HG03432 (cell line): ENCODE measurements around the gene BAIAP3.
"Not testable (repeated sequence)": the region's sequence is repeated elsewhere in the genome, so short reads cannot be mapped to it uniquely, and the experiment has no call there.

Source experiments
- ATAC-seq: cut with Tn5 transposase; IDR thresholded peaks from one replicate; pipeline ENCODE4 v1.9.1; 2021; ENCODE audit warnings: mild to moderate bottlenecking, moderate library complexity; ENCODE audit not compliant: unreplicated experiment

BAIAP3 gene

DNA sequence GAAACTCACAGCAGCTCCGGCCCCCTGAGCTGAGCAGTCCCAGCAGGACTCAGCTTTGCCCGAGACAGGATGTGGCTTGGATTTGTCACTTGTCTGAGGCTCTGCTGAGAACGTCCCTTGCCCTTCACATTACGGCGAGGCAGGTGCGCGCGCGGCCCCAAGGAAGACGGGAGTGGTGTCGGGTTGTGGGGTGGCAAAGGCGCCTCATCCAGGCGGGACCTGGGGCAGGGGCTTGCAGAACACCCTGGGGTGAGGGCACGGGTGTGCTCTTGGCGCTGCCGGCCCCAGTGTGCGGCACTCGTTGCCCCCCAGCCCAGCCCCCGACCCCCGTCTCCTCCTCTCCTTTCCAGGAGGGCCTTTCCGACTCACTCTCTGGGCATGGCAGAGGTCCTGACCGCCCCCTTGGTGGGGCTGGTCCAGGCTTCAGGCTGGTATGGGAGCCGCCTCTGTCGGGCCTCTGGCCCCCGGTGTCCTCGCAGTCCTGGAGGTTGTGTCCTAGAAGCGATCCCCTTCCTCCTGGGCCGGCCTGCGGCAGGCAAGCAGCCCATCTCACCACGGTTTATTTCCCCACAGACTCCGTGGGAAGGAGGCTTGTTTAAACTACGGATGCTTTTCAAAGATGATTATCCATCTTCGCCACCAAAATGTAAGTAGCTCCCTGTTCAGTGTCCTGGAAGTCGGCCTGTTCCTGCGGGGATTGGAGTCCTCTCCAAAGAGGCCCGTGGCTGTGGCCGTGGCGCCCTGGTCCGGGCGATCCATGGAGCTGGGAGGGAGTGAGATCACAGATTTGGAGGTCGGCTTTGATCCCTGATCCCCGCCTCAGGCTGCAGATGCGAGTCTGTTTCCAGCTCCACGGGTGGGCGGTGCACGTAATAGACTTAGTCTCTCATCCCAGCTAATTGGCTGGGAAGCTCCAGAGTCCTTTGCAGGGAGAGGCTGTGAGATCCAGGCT is 18.1 kb upstream of the BAIAP3 start:
- no peak for ATAC-seq

DNA sequence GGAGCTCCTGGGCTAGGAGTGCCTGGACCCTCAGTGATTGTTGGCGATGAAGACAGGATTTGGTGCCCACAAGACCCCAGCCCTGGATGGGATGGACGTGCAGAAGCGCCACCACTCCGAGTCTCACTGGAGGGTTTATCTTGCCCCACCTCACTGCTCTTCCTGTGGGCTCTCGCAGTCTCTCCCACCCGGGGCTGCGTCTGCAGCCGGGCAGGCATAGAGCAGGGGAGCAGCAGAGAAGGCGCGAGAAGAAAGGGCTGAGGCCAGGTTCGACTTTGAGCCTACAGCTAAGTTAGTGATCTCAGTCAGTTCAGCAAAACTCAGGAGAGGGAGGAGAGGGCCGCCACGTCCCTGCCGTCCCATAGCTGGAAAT is 17.4 kb upstream of the BAIAP3 start:
- ATAC-seq, result no peak

DNA sequence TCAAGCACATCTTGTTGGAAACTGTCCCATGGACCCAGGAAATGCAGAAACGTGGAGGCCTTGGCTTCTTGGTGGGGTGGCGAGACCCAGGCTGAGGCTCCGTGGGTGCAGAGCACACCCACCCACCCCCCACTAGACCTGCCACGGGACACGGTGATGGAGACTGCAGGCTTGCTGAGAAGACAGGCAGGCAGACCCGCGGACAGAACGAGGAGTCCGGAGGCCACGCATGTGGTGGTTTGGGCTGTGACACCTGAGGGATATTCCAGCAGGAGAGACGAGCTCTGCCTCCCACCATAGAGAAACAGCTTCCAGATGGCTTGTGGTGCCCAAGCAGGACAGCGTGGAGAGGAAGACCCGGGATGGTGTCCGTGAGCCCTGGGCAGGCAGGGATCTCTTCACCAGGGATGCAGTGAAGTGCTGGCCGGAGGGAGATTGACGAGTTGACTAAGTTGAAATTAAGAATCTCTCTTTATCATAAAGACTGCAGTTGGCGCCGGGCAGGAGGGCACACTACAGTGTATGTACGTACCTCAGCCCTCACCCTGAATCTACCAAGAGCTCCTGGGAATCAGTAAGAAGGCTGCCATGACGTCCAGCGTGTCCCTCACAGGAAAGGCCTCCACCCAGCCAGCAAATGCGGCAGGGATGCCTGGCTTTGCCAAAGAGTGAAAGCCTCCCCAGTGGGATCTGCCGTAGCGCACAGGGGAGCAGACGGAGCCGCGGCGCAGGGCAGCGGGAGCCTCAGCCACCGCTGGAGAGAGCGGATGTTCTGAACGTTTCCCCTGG is 15.8 kb upstream of the BAIAP3 start:
- no peak for ATAC-seq

DNA sequence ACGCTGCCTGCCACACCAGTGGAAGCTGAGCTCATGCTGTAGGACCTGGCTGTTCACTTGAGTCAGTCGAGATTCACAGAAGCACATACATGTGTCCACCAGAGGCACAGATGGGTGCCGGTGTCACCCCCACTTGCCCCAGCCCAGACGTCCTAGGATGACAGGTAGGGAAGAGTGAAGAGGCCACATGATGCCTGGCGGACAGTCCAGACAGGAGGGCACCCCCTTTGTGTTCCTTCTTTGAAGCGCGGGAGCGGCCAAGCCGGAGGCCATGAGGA is 15.2 kb upstream of the BAIAP3 start:
- ATAC-seq, result no peak

DNA sequence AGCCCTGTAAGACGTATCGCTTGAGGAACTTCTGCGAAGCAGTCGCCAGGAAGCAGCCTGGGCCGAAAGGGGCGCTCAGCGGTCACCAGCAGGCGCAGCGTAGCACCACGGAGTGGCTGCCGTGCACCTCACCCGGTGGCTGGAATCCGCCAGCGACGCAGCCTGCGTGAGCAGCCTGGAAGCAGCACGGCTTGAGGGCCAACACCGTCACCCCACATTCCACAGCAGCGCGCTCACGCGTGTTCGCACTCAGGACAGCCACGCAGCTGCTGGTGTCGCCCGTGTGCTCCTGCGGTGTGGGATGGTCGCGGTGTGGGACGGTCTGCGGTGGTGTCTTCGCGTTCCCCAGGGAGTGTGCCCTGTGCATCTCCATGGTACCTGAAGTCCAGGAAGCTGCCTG is 14.4 kb upstream of the BAIAP3 start:
- no peak for ATAC-seq

DNA sequence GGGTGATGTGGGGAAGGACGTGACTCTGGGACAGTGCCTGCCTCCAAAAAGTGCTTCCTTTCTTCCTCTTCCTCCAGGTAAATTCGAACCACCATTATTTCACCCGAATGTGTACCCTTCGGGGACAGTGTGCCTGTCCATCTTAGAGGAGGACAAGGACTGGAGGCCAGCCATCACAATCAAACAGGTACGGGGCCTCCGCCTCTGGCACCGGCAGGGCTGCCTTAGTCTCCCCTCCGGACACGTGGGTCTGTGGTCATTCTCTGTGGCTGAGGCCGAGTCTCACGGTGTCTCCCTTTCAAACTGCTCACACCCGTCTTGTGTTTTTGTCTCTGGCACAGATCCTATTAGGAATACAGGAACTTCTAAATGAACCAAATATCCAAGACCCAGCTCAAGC is 13.3 kb upstream of the BAIAP3 start:
- no peak for ATAC-seq

DNA sequence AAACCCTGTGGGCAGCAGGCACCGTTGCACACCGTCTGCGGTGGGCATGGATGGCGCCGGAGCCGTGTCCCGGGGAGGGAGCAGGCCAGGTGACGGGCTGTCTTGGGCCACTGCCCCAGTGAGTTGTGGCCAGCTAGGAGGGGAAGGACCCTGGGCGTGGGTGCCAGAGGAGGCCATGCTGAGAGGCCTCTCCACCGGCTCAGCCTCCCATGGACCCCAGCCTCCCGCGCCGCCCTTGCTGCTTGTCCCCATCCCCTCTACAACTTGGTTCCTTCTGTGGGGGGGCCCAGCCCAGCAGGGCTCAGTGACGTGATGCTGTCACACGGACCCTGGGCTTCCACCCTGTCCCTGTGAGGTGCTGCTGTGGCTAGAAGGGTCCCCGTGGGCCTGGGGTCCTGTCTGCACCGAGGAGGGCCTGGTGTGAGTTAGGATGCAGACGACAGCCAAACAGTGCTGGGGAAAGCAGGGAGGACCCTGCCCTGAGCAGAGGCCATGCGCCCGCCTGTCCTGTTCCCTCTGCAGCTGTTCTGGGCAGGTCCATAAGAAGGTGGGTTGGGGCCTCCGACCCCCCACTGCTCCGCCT is 12.7 kb upstream of the BAIAP3 start:
- no peak for ATAC-seq

DNA sequence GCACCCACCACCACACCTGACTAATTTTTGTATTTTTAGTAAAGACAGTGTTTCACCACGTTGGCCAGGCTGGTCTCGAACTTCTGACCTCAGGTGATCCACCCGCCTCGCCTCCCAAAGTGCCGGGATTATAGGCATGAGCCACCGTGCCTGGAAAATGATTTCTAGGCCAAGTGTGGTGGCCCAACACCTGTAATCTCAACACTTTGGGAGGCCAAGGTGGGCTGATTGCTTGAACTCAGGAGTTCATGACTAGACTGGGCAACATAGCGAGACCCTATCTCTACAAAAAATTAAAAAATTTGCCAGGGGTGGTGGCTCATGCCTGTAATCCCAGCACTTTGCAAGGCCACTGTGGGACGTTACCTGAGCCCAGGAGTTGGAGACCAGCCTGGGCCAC is 11.0 kb upstream of the BAIAP3 start:
- no peak for ATAC-seq

DNA sequence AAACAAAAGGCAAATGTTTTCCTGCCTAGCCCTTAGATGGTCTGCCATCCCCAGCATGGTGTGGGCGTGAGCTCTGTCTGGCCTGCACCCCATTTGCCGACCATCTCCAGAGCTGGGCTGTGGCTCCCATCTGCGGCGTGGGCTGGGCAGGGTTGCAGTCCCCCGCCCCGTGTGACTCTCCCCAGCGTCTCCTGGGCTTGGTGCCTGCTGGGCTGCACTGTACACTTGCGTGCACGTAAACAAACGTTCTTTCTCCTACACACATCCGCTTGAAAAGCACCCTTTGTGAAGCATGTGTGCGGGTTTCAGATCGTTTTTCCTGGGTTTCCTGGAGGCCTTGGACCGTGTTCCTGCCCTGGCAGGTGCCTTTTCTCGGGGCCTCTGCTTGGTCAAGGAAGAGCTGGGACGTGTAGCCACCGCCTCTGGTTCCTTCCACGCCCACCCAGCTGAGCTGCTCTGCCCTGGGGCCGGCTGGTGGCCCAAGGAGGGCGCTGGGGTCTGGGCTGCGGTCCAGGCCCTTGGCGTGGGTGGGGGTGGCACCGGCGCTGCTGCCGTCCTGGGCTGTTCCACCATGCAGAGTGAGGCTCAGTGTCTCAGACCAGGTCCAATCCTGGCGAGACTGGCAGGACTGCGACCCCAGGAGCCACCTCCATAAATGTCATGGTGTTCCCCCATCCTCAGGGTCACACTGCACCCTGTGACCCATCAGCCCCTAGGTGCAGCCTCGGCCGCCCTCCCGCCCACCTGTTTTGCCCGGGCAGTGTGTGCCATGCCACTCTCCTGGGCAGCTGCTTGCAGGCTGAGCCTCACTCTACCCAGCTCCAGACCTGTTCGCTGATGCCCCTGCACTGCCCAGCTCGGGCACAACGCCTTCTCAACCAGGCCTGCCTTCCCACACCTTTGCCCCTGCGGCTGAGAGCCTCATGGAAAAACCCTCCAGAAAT is 9.9 kb upstream of the BAIAP3 start:
- ATAC-seq, result no peak

DNA sequence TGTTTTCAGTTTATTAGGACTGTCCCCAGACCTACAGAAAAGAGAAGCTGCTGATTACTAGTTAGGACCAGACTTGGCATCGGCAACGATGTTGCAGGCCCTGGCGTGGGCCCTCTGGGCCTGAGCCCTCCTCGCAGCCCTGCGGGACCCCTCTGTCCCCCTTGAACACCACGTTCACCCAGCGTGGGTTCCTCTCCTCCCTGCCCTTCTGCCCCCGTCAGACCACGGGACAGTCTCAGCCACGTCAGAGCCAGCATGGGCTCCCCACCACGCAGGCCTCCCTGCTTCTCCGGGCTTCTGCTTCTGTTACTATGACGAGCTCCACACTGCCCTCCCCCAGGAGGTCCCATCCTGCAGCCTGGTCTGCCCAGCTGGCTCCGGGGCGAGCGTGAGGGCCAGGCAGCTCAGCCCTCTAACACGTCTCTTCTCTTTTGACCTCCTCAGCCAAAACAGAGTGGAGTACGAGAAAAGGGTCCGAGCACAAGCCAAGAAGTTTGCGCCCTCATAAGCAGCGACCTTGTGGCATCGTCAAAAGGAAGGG is 9.1 kb upstream of the BAIAP3 start:
- no peak for ATAC-seq

DNA sequence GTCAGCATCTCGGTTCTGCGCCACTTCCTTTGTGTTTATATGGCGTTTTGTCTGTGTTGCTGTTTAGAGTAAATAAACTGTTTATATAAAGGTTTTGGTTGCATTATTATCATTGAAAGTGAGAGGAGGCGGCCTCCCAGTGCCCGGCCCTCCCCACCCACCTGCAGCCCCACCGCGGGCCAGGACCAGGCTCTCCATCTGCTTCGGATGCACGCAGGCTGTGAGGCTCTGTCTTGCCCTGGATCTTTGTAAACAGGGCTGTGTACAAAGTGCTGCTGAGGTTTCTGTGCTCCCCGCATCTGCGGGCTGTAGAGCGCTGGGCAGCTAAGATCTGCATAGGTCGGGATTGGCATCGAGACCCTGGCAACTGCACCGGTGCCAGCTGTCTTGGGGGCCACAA is 8.2 kb upstream of the BAIAP3 start:
- no peak for ATAC-seq

DNA sequence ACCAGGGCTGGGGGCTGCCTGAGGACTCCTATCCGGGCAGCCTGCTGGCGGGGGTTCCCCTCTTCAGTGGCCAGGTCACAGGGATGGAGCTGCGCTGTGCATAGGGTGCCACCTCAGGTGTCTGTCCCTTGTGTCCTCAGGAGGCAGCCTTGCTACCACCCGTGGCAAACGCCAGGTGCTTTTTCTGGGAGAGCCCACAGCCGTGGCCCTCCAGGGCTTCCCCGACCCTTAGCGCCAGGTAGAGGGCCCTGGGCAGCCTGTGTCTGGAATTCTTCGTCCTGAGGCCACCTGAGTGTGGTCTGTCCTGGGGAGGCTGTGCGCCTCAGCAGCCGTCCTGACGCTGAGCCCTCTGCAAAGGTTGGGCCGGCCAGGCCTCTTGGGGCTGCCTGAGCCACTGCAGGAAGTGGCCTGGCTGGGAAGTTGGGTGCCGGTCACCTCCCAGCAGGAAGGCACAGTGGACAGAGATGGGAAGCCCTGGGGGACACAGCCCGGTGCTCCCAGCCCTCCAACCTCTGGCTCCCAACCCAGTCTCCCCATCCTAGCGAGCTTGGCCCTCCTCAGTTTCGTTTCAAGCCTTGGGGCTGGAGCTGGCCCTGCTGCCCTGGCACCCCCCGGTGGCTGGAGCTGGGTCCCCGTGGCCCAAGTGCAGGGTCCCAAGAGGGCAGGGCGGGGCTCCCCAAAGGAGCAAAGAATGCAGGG is 7.6 kb upstream of the BAIAP3 start:
- ATAC-seq, result no peak

DNA sequence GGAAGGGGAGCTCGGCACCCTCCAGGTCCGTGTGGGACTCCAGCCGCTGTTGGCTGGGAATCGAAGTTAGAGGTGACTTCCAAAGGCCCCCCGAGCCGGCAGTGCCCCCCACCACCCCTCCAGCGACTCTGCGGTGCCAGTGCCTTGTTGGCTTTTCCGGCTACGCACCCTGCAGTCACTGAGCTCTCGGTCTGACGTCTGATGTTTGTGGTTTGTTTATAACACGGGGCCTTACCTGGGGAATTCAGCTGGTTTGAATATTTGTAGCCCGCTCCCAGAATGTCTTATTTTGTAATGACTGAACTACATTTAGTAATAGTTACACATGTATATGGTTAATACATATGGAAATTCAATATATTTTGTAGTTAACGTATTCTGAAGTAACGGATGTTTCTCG is 7.1 kb upstream of the BAIAP3 start:
- no peak for ATAC-seq

DNA sequence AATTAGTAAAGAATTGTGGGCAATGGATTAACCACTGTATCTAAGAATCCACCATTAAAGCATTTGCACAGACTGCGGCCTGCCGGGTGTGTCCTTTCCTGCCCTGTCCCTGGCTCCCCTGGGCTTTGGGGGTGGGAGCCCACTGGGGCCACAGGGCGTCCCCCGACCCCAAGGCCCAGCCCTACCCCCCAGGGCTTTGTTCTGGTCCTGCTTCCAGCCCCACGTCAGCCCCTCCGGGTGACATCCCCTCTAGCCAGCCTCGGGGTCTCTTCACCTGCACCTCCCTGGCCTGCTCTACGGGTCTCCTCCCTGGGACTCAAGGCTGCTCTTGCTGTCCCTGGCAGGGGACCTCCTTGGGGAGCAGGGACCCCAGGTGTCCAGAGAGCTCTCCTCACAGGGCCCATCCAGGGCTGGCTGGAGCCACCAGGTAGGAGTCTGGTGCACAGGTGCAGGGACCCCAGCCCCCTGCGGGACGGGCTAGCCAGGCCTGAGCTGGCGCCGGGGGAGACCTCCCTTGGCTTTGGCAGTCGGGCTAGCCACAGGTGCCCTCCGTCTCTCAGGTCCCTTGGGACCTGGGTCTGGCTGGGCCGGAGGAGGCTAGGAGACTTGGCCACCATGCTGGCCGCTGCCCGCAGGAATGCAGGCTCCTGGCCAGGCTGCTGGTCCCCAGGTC is 6.4 kb upstream of the BAIAP3 start:
- no peak for ATAC-seq

DNA sequence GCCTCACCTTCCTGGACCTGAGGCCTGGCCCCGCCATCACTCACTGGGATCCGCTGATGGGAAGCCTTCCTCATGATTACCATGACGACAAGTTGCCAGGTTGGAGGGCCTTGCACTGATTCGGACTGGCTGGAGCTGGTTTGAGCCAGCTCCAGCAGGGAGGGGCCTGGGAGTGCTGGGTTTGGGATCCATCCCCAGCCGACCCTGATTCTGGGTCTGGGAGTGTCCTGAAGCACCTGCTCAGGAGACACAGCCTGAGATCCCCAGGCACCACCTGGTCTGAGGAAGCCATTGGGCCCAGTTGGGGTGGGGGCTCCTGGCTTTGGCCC is 5.9 kb upstream of the BAIAP3 start:
- ATAC-seq, result no peak

DNA sequence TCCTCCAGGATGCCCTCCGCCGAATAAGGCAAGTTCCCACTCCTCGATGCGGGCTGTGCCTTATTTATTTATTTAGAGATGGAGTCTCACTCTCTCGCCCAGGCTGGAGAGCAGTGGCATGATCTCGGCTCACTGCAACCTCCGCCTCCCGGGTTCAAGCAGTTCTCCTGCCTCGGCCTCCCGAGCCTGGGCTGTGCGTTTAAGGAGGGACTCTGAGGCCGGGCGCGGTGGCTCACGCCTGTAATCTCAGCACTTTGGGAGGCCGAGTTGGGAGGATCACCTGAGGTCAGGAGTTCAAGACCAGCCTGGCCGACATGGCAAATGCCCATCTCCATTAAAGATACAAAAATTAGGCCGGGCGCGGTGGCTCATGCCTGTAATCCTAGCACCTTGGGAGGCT is 5.3 kb upstream of the BAIAP3 start:
- ATAC-seq, result not testable (repeated sequence)

DNA sequence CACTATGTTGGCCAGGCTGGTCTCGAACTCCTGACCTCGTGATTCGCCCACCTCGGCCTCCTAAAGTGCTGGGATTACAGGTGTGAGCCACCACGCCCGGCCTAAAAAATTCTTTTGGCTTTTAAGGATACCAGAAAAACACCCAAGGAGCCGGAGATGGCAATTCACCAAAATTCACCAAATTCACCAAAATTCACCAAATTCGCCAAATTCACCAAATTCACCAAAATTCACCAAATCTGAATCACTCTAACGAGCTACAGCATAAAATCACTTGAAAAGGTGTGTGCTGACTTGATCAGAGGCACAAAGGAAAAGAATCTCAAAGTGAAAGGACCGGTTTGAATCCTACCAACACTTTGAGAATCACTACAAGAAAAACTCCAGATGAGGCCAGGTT is 4.5 kb upstream of the BAIAP3 start:
- ATAC-seq, result not testable (repeated sequence)

DNA sequence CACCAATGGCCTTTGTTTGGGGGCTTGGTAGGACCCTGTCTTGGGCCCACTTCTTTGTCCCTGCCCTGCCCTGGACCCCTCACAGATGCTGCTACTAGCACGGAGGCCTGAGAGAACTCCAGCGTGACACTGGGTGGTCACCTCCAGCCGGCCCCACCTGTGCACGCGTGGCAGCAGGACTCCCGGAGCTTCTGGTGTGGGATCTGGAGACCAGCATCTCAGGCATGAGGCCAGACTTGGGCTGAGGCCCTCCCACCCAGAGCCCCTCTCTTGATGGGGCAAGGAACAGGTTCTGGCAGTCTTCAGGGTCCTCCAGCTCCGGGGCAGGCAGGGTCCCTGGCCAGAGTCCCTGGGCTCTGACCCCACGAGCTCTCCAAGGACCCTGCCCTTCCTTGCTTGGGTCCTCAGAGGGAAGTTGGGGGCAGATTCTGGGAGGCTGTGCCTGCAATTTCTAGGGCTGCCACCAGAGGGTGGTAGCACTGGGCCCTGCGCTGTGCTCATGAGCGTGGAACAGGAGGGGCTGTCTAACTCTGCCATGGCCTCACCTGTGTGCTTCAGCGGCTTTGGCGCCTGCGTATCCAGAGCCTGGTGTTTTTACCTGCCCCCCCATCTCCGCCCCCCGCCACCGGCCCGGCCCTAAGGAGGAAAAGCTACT is 3.1 kb upstream of the BAIAP3 start:
- no peak for ATAC-seq
